Adrenal gland (tissue), 12 donors: ENCODE measurements around the gene FREY1. TPM values are rescaled to one million over a fixed set of nuclear protein-coding genes. Genes with fewer than 3 reads are reported as not detected.

Experiments
- DNase-seq, 7 donors: peaks; one replicate each; pipeline ENCODE4 v3.0.0-alpha.2; 2019 to 2020
- H3K27ac ChIP-seq, 5 donors: fragments of 200-600 bp; sonication (generic) in 4 of 5; 1 replicate in 3 of 5; 2 replicates in 2 of 5; pipeline versions ENCODE4 v1.5.1 to v1.8.0; 2016 to 2020; ENCODE audit warnings: mild to moderate bottlenecking in 1 of 5
- H3K27me3 ChIP-seq: fragments of 200-600 bp; 2 replicates; pipeline ENCODE4 v1.8.0; 2021
- H3K36me3 ChIP-seq, 2 donors: fragments of 200-600 bp; replicated peaks in 1 of 2; 1 replicate in 1 of 2; 2 replicates in 1 of 2; pipeline versions ENCODE4 v1.5.1 to v1.8.0; 2018 to 2022
- H3K4me1 ChIP-seq, 2 donors: fragments of 200-600 bp; replicated peaks in 1 of 2; 1 replicate in 1 of 2; 2 replicates in 1 of 2; pipeline versions ENCODE4 v1.5.1 to v1.8.0; 2018 to 2021
- H3K4me3 ChIP-seq, 4 donors: fragments of 200-600 bp; sonication (generic) in 3 of 4; one replicate each; pipeline ENCODE4 v1.5.1; 2016 to 2018
- H3K9me3 ChIP-seq, 3 donors: fragments of 200-600 bp; sonication (generic) in 1 of 3; replicated peaks in 1 of 3; 1 replicate in 2 of 3; 2 replicates in 1 of 3; pipeline versions ENCODE4 v1.5.1 to v1.8.0; 2016 to 2021
- POLR2A ChIP-seq, 2 donors: fragments of 450-650 bp; IDR thresholded peaks; one replicate each; pipeline ENCODE4 v1.6.1; 2017; ENCODE audit warnings: antibody characterized with exemption in 2 of 2, mild to moderate bottlenecking in 2 of 2, moderate library complexity in 1 of 2
- WGBS, 4 donors: extraction: QIAGEN DNeasy Blood & Tissue Kit in 2 of 4; methylation state at CpG; one replicate each; pipeline versions ENCODE4 v1.1.5 to v1.1.7; 2013 to 2017; 5-methylcytosine and 5-hydroxymethylcytosine counted together
- intact Hi-C, 2 donors: fragments of 100-400 bp; cut with DNase I; formaldehyde crosslinking; loops; one replicate each; pipeline versions ENCODE4 v1.14.1 to v1.15.0; 2022 to 2023
- polyA plus RNA-seq, 3 donors: library from polyadenylated mRNA; stranded (reverse); fragments of 200-250 nt in 2 of 3; fragments of 350-450 nt in 1 of 3; fragmentation: Illumina TruSeq in 1 of 3; extraction: RNeasy Lipid Tissue Mini Kit (QIAGEN cat#74804) in 1 of 3; gene quantifications; one replicate each; pipeline ENCODE4 v1.2.3, GENCODE V29; 2013 to 2014
- total RNA-seq, 9 donors: library from RNA; depleted of rRNA in 4 of 9; stranded (reverse); fragments of >200 nt in 4 of 9; fragments of 120-200 nt in 1 of 9; fragmentation: NEBNext Ultra II Directional in 1 of 9; extraction: Animal tissue kit (Norgen Biotek cat#: 25700) in 1 of 9; gene quantifications; one replicate each; pipeline versions ENCODE4 v1.1.0 to v1.2.4, GENCODE V29; 2013 to 2023
- TF ChIP-seq, protein P1 (sequence below), 6 experiments: fragments of 450-650 bp in 4 of 6; fragments of 200-600 bp in 2 of 6; sonication (generic) in 1 of 6; IDR thresholded peaks; 1 replicate in 5 of 6; 2 replicates in 1 of 6; pipeline versions ENCODE4 v1.5.1 to v1.8.0; 2016 to 2021; ENCODE audit warnings: antibody characterized with exemption in 6 of 6, mild to moderate bottlenecking in 2 of 6, moderate library complexity in 1 of 6
- donor health status: healthy with polysubstance abuse.
- donor health status: Bipolar disorder and iron deficiency.
- donor health status: DM: yes; HTN: yes; CAD: no.
- donor health status: DM: no; HTN: no; CAD: no.
- donor health status: DM: no; HTN: no; CAD: no.
- donor health status: DM: yes; HTN: yes; CAD: no.

FREY1 gene
- total and polyA plus RNA-seq, 12 donors = 0.30 to 1.2 (median 0.79) TPM; not detected in 5

DNA sequence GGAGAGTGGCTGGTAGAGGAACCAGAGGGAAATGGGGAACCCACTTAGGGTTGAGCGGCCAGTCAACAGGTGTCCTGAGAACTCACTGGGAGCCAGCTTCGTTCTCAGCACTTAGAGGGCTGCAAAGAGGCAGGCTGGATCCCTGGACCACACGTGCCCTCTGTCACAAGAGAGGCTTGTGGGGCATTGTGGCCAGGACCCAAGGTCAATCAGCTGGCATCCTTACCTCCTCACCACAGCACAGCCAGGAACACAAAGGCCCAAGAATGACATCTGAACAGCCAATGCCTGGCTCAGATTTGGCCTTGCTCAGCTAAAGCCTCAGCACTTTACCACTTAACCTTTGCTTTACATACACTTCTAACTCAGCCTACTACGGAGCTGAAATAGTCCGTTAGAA, 14.2 kb downstream of the FREY1 start:
- Histone ChIP-seq H3K27me3 (no peaks in the 10 kb centered on the region), H3K36me3 (no peaks in the 10 kb centered on the region), H3K9me3 (no peaks in the 10 kb centered on the region), H3K27ac (no peak overlapping the region), H3K4me1 (no peaks in the 10 kb centered on the region), H3K4me3 (no peak overlapping the region)
- 60 to 65% (median 61%) methylated on average over 4 to 5 of the region's 5 CpGs for WGBS, 4 donors
- TF ChIP-seq POLR2A (IDR thresholded peaks at IDR 0.05) = no peak
- TF ChIP-seq, protein P1, sequence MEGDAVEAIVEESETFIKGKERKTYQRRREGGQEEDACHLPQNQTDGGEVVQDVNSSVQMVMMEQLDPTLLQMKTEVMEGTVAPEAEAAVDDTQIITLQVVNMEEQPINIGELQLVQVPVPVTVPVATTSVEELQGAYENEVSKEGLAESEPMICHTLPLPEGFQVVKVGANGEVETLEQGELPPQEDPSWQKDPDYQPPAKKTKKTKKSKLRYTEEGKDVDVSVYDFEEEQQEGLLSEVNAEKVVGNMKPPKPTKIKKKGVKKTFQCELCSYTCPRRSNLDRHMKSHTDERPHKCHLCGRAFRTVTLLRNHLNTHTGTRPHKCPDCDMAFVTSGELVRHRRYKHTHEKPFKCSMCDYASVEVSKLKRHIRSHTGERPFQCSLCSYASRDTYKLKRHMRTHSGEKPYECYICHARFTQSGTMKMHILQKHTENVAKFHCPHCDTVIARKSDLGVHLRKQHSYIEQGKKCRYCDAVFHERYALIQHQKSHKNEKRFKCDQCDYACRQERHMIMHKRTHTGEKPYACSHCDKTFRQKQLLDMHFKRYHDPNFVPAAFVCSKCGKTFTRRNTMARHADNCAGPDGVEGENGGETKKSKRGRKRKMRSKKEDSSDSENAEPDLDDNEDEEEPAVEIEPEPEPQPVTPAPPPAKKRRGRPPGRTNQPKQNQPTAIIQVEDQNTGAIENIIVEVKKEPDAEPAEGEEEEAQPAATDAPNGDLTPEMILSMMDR (IDR thresholded peaks at IDR 0.05) = no peak
- intact Hi-C loops = no loop called here
- peak in 5 of 7 donors; percentile 44 to 76 (median 64) for DNase-seq

DNA sequence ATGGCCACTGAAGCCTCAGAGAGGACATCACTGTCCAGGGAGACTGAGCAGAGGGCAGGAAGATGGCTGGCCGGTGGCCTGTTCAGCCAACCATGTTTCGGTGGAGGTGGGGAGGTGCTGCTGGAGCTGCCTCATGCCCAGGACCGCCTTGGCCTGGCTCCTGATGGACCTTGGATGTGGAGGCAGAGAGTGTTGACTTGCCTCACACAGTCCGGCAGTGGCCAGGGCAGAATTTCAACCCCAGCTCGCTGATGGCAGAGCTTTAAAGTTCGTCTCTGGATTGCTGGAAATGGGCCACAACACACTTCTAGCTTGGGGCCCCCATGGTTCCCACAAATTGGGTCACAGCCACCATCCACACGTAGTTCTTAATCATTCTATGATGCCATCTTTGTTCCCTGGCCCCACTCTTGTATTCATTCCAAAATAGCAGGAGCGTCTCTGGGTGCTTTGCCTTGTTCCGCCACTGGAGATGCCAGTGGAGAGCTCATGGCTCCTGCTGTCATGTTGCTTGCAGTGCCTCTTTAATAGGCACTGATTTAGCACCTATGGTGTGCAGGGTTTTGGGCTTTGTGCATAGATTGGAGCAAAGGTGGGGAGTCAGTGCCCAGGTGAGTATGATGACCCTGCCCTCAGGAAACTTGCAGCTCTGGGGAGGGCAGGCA, 16.1 kb downstream of the FREY1 start:
- no peak overlapping the region for H3K4me3 ChIP-seq
- H3K27me3 ChIP-seq = no peaks in the 10 kb centered on the region
- DNase-seq = no peak
- no peaks in the 10 kb centered on the region for H3K9me3 ChIP-seq
- WGBS, 4 donors = 86 to 93% (median 88%) methylated on average over 8 to 9 of the region's 9 CpGs
- no peaks in the 10 kb centered on the region for H3K36me3 ChIP-seq
- H3K27ac ChIP-seq = no peak overlapping the region
- H3K4me1 ChIP-seq = peaks cover 0 to 2% of the 10 kb centered on the region in 2 donors
- intact Hi-C loops = no loop called here
- TF ChIP-seq, protein P1 (IDR thresholded peaks at IDR 0.05) = no peak
- TF ChIP-seq POLR2A (IDR thresholded peaks at IDR 0.05) = no peak

- TF ChIP-seq POLR2A (IDR thresholded peaks at IDR 0.05) = no peak
- TF ChIP-seq, protein P1 (IDR thresholded peaks at IDR 0.05) = no peak
Observed at GRCh38 chr11:45889966-45890365, 17.1 kb downstream of the FREY1 start.

DNA sequence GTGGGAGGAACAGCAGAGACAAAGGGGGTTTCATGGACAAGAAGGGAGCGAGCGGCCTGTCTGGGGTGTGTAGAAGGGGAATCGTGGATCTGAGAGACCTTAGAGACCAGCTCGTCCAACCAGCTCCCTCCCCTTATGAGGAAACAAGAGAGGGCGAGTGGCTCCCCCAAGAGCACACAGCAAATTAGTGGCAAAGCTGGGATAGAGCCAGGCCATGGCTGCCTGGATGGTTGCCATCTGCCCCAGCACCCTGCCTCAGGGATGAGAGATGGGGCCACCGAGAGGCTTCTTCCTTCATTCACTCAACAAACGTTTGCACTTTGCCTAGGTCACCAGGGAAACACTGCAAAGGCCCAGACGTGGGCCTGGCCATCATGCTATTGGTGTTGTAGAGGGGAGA, 17.5 kb downstream of the FREY1 start:
- H3K9me3 ChIP-seq = no peaks in the 10 kb centered on the region
- intact Hi-C loops = no loop called here
- 84 to 91% (median 90%) methylated on average over 8 of the region's 8 CpGs for WGBS, 4 donors
- no peaks in the 10 kb centered on the region for H3K36me3 ChIP-seq
- TF ChIP-seq POLR2A (IDR thresholded peaks at IDR 0.05) = no peak
- TF ChIP-seq, protein P1 (IDR thresholded peaks at IDR 0.05) = no peak
- H3K4me1 ChIP-seq = peaks cover 3 to 9% of the 10 kb centered on the region in 2 donors
- no peak overlapping the region for H3K4me3 ChIP-seq
- no peak for DNase-seq
- no peaks in the 10 kb centered on the region for H3K27me3 ChIP-seq
- H3K27ac ChIP-seq = no peak overlapping the region

More at GRCh38 chr11:45889966-45890365, 17.1 kb downstream of the FREY1 start:
- Histone ChIP-seq H3K4me3 (no peak overlapping the region), H3K36me3 (no peaks in the 10 kb centered on the region), H3K27ac (no peak overlapping the region), H3K4me1 (peaks cover 3 to 8% of the 10 kb centered on the region in 2 donors), H3K9me3 (no peaks in the 10 kb centered on the region), H3K27me3 (no peaks in the 10 kb centered on the region)
- intact Hi-C loops = no loop called here
- WGBS, 4 donors = 92 to 94% (median 94%) methylated on average over 9 of the region's 9 CpGs
- no peak for DNase-seq
